Measurements from ENCODE around the gene ZNRD2. TPM values are rescaled to one million over a fixed set of nuclear protein-coding genes. Genes with fewer than 3 reads are reported as not detected.

The ZNRD2 gene
- total RNA-seq, 1 experiment from 2014 or later, result 45.8 TPM

DNA sequence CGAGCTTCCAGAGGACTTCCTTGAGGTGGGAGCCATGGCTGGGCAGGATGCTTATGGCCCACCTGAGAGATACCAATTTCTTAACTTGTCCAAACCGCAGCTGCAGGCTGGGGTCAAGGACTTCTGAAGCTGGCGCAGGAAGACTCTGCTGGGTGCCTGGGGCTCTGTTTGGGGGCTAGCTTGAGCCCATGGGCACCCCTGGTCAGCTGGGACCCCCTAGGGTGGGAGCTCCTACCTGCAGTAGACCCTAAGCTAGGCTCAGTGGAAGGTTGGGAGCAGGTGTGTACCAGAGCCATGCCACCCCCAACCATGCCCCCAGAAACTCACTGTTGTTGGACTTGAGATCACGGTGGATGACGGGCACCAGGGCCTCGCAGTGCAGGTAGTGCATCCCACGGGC lies 42.4 kb downstream of the ZNRD2 start:
- H3K56ac ChIP-seq (ENCODE audit: insufficient read length, low read depth, low read length), result no peak overlapping the region
- no peak for DNase-seq
- H2AFZ ChIP-seq (ENCODE audit: low read length), result no peak overlapping the region
- H2BK120ac ChIP-seq (ENCODE audit: low read depth, low read length, poor library complexity, severe bottlenecking), result no peak overlapping the region
- WGBS (ENCODE audit: extremely low coverage, insufficient read length, low lambda C conversion rate), result no CpG with 5 or more reads among the region's 7 CpGs
- H2BK15ac ChIP-seq (ENCODE audit: low read depth, low read length), result no peak overlapping the region
- H3K14ac ChIP-seq (ENCODE audit: insufficient read depth, low read length), result no peak overlapping the region
- no peaks in the 10 kb centered on the region; the same call in none of the 2 replicates for H3K4me1 ChIP-seq (ENCODE audit: insufficient read depth, low read length)
- no peak overlapping the region for H2BK20ac ChIP-seq (ENCODE audit: low read depth, low read length, poor library complexity, severe bottlenecking)
- H4K20me1 ChIP-seq (ENCODE audit: control insufficient read depth, insufficient read depth, insufficient read length), result no peaks in the 10 kb centered on the region
- H3K4me1 Mint-ChIP-seq, result peaks cover 17 to 30% of the 10 kb centered on the region in 2 experiments
- H3T11ph ChIP-seq (ENCODE audit: low read length), result no peak overlapping the region
- no peak overlapping the region for H3K27ac ChIP-seq (ENCODE audit: insufficient read length, low read depth, low read length)
- H3K9me3 ChIP-seq (ENCODE audit: control insufficient read depth, low read depth, low read length), result no peaks in the 10 kb centered on the region
- H3K27ac Mint-ChIP-seq, result no peak overlapping the region; a peak in 1 of 7 replicates
- no peak overlapping the region for H4K5ac ChIP-seq (ENCODE audit: insufficient read length, low read depth, low read length)
- H2BK12ac ChIP-seq (ENCODE audit: insufficient read length, low read depth, low read length), result no peak overlapping the region
- TF ChIP-seq, protein P1, sequence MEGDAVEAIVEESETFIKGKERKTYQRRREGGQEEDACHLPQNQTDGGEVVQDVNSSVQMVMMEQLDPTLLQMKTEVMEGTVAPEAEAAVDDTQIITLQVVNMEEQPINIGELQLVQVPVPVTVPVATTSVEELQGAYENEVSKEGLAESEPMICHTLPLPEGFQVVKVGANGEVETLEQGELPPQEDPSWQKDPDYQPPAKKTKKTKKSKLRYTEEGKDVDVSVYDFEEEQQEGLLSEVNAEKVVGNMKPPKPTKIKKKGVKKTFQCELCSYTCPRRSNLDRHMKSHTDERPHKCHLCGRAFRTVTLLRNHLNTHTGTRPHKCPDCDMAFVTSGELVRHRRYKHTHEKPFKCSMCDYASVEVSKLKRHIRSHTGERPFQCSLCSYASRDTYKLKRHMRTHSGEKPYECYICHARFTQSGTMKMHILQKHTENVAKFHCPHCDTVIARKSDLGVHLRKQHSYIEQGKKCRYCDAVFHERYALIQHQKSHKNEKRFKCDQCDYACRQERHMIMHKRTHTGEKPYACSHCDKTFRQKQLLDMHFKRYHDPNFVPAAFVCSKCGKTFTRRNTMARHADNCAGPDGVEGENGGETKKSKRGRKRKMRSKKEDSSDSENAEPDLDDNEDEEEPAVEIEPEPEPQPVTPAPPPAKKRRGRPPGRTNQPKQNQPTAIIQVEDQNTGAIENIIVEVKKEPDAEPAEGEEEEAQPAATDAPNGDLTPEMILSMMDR (conservative IDR thresholded peaks at IDR 0.05), result no peak
- no peaks in the 10 kb centered on the region for H3K9me3 Mint-ChIP-seq
- no peak overlapping the region for H2BK5ac ChIP-seq (ENCODE audit: insufficient read length, low read length)
- no peak overlapping the region for H3K4ac ChIP-seq (ENCODE audit: low read depth, low read length)
- peaks cover 20% of the 10 kb centered on the region for H3K23me2 ChIP-seq (ENCODE audit: insufficient read length, low read depth, low read length, poor library complexity, severe bottlenecking)
- H3K79me2 ChIP-seq (ENCODE audit: insufficient read depth, low read length), result peaks cover 7% of the 10 kb centered on the region; the same call in 1 of the 2 replicates
- H3K18ac ChIP-seq (ENCODE audit: insufficient read length, low read depth, low read length), result no peak overlapping the region
- peak overlapping the region; percentile 94 to 97 for H3K4me3 Mint-ChIP-seq
- no peak overlapping the region for H2AK5ac ChIP-seq (ENCODE audit: insufficient read length, low read length)
- H3K27me3 Mint-ChIP-seq (ENCODE audit: low read depth), result peaks cover 3% of the 10 kb centered on the region
- H3K23ac ChIP-seq (ENCODE audit: insufficient read length, low read depth, low read length), result no peak overlapping the region
- peaks cover 13 to 43% (median 42%) of the 10 kb centered on the region in 3 experiments; a peak in 6 of 7 replicates for H3K36me3 Mint-ChIP-seq (ENCODE audit: insufficient read depth in 1 of 3, low read depth in 3 of 3)
- H3K79me1 ChIP-seq (ENCODE audit: insufficient read depth, low read depth, low read length, poor library complexity, severe bottlenecking), result peaks cover 3% of the 10 kb centered on the region
- H3K9ac ChIP-seq (ENCODE audit: extremely low read depth, insufficient read length, low read length), result no peak overlapping the region
- peak overlapping the region; percentile 82 for H3K4me2 ChIP-seq (ENCODE audit: insufficient read depth, insufficient read length, low read length)
- no peak overlapping the region for H4K91ac ChIP-seq (ENCODE audit: insufficient read length, low read depth, low read length)
- H4K8ac ChIP-seq (replicated peaks; ENCODE audit: insufficient read length, low read depth, low read length), result no peak overlapping the region
- H3K27me3 ChIP-seq (ENCODE audit: insufficient read depth, low read length), result no peaks in the 10 kb centered on the region

All from H9 (cell line).